Measurements from ENCODE around the gene SUPT3H. TPM values are rescaled to one million over a fixed set of nuclear protein-coding genes. Genes with fewer than 3 reads are reported as not detected.

SUPT3H gene
- total RNA-seq, 6 experiments from 2014 or later, result 5.6 to 8.2 (median 6.5) TPM

DNA sequence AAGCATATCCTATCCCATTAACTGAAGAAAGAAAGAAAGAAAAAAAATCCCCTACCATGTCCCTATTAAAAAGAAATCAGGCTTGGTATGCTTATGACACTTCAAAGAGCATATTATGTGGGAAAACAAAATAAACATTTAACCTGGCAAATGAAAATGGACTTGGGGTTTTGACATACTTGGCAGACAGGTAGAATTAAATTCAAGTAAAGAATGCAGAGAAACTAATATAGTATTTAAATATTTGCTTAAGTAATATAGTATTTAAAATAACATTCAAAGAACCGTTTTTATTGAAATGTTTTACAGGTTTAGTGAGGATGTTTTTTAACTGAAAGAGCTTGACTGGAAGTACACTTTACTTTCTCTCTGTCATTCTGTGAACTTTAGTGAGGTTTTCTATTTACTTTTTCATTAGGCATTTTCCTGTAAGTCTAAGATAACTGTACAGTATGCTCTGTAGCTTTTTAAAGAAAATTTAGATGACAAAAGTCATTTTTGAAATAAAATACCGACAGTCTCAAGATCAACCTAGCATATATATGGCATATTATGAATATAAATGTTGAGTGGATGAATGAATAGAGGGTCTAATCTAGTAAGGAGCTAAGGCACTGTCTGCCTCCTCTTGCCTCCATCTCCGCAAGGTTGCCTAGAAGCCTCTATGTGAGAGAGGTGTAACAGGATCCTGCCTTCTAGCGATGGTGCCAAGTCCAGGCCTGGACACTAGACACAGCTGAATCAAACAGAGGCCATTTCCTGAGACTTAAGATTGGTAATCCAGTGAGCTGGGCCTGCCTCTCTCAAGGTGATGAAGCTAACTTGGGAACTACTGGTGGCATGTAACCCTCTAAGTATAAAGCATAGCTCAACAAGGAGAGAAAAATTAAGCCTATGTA is 394.0 kb downstream of the SUPT3H start:
- H3K36me3 Mint-ChIP-seq (ENCODE audit: low read depth), result no peaks in the 10 kb centered on the region
- TF ChIP-seq, protein P1, sequence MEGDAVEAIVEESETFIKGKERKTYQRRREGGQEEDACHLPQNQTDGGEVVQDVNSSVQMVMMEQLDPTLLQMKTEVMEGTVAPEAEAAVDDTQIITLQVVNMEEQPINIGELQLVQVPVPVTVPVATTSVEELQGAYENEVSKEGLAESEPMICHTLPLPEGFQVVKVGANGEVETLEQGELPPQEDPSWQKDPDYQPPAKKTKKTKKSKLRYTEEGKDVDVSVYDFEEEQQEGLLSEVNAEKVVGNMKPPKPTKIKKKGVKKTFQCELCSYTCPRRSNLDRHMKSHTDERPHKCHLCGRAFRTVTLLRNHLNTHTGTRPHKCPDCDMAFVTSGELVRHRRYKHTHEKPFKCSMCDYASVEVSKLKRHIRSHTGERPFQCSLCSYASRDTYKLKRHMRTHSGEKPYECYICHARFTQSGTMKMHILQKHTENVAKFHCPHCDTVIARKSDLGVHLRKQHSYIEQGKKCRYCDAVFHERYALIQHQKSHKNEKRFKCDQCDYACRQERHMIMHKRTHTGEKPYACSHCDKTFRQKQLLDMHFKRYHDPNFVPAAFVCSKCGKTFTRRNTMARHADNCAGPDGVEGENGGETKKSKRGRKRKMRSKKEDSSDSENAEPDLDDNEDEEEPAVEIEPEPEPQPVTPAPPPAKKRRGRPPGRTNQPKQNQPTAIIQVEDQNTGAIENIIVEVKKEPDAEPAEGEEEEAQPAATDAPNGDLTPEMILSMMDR (IDR thresholded peaks at IDR 0.05), result no peak
- no peak overlapping the region for H3K27ac Mint-ChIP-seq
- no peaks in the 10 kb centered on the region for H3K27me3 Mint-ChIP-seq (ENCODE audit: insufficient read depth)
- DNase-seq, result no peak
- no peak overlapping the region for H3K4me3 Mint-ChIP-seq
- H3K4me1 Mint-ChIP-seq (ENCODE audit: low read depth), result no peaks in the 10 kb centered on the region
- no peaks in the 10 kb centered on the region for H3K9me3 Mint-ChIP-seq

DNA sequence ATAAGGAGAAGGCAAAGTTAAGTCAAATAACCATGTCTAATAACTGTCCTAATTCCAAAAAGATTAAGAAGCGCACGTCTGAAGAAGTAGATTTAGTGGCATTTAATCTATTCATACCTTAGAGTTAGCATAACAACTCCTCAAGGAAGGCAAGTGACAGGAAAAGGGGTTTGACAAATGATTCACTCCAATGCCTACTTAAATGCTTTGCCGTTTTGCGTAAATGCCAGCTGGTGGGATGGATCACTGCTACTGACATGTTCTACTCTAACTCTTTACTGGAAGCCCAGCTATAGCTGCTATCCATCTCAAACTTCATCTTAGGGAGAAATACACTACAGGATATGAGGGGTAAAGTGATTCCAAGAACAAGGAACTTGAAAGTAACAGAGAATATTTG is 396.9 kb downstream of the SUPT3H start:
- no peak for DNase-seq
- Mint-ChIP-seq H3K4me1 (ENCODE audit: low read depth) (peaks cover 6% of the 10 kb centered on the region; the same call in 1 of the 2 replicates), H3K9me3 (no peaks in the 10 kb centered on the region), H3K27ac (no peak overlapping the region), H3K27me3 (ENCODE audit: insufficient read depth) (no peaks in the 10 kb centered on the region), H3K36me3 (ENCODE audit: low read depth) (no peaks in the 10 kb centered on the region), H3K4me3 (no peak overlapping the region)
- TF ChIP-seq, protein P1 (IDR thresholded peaks at IDR 0.05), result no peak

DNA sequence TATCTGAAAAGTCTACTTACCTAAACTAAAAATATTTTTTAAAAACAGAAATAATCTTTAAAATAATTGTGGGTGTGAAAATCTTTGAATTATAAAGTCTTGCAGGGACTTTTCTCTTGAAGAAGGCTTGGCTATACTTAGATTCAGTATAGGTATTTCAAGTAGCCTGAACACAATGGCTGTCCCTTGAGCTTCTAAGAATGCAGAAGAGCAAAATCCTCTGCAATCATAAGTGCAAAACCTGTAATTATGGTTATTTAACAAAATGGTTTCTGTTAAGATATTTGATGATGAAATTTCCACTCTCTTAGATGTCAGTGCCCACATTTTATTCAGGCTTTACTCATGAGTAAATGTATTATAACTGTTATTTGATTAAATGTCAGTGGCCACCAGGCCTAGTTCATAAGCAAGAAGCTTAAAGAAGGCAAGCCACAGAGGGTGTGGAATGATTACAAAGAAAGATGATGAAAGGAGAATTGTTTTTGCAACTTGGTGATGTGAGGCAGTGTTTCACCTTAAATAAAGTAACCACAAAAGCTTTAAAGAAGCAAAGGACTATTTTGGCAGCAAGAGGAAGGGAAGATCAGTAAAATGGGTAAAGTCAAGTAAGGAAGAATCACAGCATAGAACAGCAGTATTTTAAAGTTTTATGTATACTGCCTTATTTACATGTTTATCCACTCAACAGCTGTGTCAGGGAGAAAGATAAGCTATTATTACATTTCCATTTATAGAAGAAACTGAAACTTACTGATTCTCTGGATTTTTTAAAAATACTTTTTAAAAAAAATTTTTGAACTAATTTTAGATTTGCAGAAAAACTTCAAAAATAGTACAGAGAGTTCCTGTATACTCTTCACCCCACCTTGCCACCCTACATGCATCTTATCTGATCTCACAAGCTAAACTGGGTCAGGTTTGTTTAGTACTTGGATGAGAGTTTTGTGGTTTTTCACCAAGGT is 400.8 kb downstream of the SUPT3H start:
- Mint-ChIP-seq H3K4me3 (no peak overlapping the region), H3K36me3 (ENCODE audit: low read depth) (peaks cover 21% of the 10 kb centered on the region), H3K4me1 (ENCODE audit: low read depth) (peaks cover 6% of the 10 kb centered on the region; the same call in 1 of the 2 replicates), H3K9me3 (peaks cover 19% of the 10 kb centered on the region), H3K27ac (no peak overlapping the region), H3K27me3 (ENCODE audit: insufficient read depth) (peaks cover under 1% of the 10 kb centered on the region; the same call in 1 of the 2 replicates)
- no peak for DNase-seq
- TF ChIP-seq, protein P1 (IDR thresholded peaks at IDR 0.05), result no peak

DNA sequence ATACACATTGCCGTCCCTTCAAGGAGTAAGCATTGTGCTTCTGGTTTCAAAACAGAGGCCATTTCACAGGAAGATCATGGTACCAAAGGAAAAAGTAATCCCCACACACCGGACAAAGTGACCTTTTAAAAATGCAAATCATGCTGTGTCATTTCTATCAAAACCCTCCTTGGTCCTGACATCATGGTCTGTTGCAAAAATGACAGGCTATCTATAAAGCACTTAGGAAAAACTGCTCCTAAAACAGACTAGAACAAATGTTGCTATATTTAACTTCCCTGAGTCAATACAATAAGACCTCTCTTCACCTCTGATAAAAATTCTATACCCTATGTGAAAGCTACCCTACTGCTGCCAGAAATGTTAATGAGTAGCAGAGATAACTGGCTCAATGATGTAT is 403.2 kb downstream of the SUPT3H start:
- H3K27ac Mint-ChIP-seq, result no peak overlapping the region
- peaks cover 2% of the 10 kb centered on the region; the same call in 1 of the 2 replicates for H3K27me3 Mint-ChIP-seq (ENCODE audit: insufficient read depth)
- peaks cover 27% of the 10 kb centered on the region for H3K9me3 Mint-ChIP-seq
- H3K36me3 Mint-ChIP-seq (ENCODE audit: low read depth), result peaks cover 29% of the 10 kb centered on the region
- no peak overlapping the region for H3K4me3 Mint-ChIP-seq
- peaks cover 6% of the 10 kb centered on the region; the same call in 1 of the 2 replicates for H3K4me1 Mint-ChIP-seq (ENCODE audit: low read depth)
- DNase-seq, result no peak
- TF ChIP-seq, protein P1 (IDR thresholded peaks at IDR 0.05), result no peak

DNA sequence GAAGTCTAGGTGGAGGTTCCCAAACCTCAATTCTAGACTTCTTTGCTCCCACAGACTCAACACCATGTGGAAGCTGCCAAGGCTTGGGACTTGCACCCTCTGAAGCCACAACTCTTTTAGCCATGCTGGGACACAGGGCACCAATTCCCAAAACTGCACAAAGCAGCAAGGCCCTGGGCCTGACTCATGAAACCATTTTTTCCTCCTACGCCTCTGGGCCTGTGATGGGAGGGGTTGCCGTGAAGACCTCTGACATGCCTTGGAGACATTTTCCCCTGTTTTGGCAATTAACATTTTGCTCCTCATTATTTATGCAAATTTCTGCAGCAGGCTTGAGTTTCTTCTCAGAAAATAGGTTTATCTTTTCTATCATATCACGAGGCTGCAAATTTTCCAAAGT is 405.0 kb downstream of the SUPT3H start:
- no peak overlapping the region for H3K27ac Mint-ChIP-seq
- no peak overlapping the region for H3K4me3 Mint-ChIP-seq
- TF ChIP-seq, protein P1 (IDR thresholded peaks at IDR 0.05), result no peak
- no peak for DNase-seq
- H3K36me3 Mint-ChIP-seq (ENCODE audit: low read depth), result peaks cover 29% of the 10 kb centered on the region
- peaks cover 27% of the 10 kb centered on the region for H3K9me3 Mint-ChIP-seq
- H3K4me1 Mint-ChIP-seq (ENCODE audit: low read depth), result peaks cover 6% of the 10 kb centered on the region
- peaks cover 2% of the 10 kb centered on the region; the same call in 1 of the 2 replicates for H3K27me3 Mint-ChIP-seq (ENCODE audit: insufficient read depth)
